Epithelial cell of esophagus (primary cell): ENCODE measurements around the gene TAMALIN.
"Not testable (repeated sequence)": the region's sequence is repeated elsewhere in the genome, so short reads cannot be mapped to it uniquely, and the experiment has no call there.

Experiments
- DNase-seq: peaks from one replicate; pipeline ENCODE4 v3.0.0; 2010; ENCODE audit warnings: low read depth
- H3K4me3 ChIP-seq: 2 replicates; pipeline ENCODE4 v1.5.1; 2011; ENCODE audit warnings: mild to moderate bottlenecking, low read length, control low read depth
- TF ChIP-seq, protein P1 (sequence below): IDR thresholded peaks from 2 replicates; pipeline ENCODE4 v1.5.1; 2011; ENCODE audit warnings: low read depth, mild to moderate bottlenecking, low read length, control low read depth, inconsistent platforms; ENCODE audit not compliant: insufficient read depth; ENCODE audit errors: missing control alignments

TAMALIN gene

DNA sequence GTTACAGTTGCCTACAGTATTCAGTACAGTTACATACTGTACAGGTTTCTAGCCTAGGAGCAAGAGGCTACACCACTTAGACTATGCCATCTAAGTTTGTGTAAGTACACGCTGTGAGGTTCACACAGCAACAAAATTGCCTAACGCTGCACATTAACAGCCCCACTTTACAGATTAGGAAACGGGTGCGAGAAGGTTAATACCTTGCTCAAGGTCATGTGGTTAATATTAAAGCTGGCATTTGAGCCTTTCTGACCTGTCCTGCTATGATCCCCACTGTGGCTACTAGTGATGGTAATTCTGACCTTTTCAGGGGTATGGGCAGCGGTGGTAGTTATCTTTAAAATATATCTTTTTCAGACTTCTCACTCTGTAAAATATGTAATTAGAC lies 34.3 kb upstream of the TAMALIN start:
- H3K4me3 ChIP-seq: no peak overlapping the region
- TF ChIP-seq, protein P1, sequence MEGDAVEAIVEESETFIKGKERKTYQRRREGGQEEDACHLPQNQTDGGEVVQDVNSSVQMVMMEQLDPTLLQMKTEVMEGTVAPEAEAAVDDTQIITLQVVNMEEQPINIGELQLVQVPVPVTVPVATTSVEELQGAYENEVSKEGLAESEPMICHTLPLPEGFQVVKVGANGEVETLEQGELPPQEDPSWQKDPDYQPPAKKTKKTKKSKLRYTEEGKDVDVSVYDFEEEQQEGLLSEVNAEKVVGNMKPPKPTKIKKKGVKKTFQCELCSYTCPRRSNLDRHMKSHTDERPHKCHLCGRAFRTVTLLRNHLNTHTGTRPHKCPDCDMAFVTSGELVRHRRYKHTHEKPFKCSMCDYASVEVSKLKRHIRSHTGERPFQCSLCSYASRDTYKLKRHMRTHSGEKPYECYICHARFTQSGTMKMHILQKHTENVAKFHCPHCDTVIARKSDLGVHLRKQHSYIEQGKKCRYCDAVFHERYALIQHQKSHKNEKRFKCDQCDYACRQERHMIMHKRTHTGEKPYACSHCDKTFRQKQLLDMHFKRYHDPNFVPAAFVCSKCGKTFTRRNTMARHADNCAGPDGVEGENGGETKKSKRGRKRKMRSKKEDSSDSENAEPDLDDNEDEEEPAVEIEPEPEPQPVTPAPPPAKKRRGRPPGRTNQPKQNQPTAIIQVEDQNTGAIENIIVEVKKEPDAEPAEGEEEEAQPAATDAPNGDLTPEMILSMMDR: no peak
- DNase-seq: no peak

GRCh38 chr12:51972849-51973273 lies 33.9 kb upstream of the TAMALIN start:
- TF ChIP-seq, protein P1: no peak
- DNase-seq: peak; percentile 78
- H3K4me3 ChIP-seq: no peak overlapping the region

- TF ChIP-seq, protein P1: no peak
- DNase-seq: no peak
- H3K4me3 ChIP-seq: no peak overlapping the region
Observed at GRCh38 chr12:51973560-51973959, 33.2 kb upstream of the TAMALIN start.

DNA sequence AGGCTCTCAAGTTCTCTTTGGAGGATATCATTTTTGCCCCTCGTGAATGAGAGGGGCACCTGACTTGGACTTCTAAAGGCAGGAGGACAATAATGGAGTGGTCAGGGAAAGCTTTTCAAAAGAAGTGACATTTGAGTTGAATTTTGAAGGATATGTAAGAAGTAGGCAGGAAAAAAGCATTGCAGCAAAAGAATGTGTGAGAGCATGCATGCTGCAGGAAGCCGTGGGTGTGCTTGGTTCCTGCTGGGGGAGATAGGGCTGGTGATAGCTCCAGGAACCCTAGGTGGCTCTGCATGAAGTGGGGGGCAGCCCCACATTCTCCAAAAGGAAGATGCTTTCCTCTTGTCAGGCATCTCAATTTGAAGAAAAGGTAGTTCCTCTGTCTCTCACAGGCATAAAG lies 32.1 kb upstream of the TAMALIN start:
- TF ChIP-seq, protein P1: no peak
- H3K4me3 ChIP-seq: no peak overlapping the region
- no peak for DNase-seq

DNA sequence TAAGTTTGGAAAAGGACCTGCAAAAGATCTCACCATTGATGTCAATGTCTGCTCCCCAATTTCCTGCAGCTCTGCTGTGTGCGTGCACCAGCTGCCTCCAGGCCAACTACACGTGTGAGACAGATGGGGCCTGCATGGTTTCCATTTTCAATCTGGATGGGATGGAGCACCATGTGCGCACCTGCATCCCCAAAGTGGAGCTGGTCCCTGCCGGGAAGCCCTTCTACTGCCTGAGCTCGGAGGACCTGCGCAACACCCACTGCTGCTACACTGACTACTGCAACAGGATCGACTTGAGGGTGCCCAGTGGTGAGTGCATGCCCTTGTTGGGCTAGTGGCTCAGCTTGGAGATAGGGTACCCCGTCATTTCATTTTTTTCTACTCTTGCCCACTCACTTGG lies 31.6 kb upstream of the TAMALIN start:
- TF ChIP-seq, protein P1: no peak
- H3K4me3 ChIP-seq: no peak overlapping the region
- no peak for DNase-seq

DNA sequence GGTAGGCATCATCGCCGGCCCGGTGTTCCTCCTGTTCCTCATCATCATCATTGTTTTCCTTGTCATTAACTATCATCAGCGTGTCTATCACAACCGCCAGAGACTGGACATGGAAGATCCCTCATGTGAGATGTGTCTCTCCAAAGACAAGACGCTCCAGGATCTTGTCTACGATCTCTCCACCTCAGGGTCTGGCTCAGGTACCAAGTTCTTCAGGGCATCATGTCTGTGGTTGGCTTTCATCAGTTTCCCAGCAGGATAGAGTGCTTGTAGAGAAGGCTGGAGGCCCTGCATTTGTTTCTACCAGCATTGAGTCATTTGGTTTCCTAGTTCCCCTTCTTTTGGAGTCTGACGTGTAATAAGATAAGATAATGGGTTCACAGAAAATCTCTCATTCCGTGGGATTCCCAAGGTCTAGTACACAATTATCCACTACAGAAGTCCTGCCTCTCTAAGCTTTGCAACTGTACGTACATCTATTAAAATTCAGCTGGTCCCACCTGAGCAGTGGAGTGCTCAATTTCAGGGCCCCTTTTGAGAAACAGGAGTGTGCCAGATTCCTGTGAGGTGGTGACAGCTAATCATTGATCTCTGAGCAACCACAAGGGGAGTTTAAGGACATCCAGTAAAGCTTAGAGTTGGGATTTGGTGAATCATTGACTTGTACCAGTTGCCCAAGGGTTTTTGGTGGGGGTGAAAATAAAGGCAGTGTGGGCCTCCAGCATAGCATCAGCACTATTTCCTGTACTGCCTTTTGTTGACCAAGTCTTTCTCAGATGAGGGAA lies 30.2 kb upstream of the TAMALIN start:
- no peak overlapping the region for H3K4me3 ChIP-seq
- TF ChIP-seq, protein P1: no peak
- DNase-seq: peak; percentile 26

DNA sequence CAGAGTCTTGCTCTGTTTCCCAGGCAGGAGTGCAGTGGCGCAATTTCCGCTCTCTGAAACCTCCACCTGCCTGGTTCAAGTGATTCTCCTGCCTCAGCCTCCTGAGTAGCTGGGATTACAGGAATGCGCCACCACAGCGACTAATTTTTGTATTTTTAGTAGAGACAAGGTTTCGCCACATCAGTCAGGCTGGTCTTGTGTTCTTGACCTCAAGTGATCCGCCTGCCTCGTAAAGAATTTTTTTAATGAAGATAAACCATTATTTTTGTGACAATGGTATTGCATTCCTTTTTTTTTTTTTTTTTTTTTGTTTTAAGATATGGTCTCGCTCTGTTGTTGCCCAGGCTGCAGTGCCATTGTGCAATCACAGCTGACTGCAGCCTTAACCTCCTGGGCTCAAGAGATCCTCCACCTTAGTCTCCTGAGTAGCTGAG lies 29.4 kb upstream of the TAMALIN start:
- TF ChIP-seq, protein P1: no peak
- DNase-seq: no peak
- H3K4me3 ChIP-seq: no peak overlapping the region

- not testable (repeated sequence) for DNase-seq, H3K4me3 ChIP-seq
Observed at GRCh38 chr12:51979306-51979705, 27.4 kb upstream of the TAMALIN start.
